GM12878 (cell line): Measurements from ENCODE around the gene C17orf58. TPM values are rescaled to one million over a fixed set of nuclear protein-coding genes. Genes with fewer than 3 reads are reported as not detected.

Experiments used
- ATAC-seq: fragments of 200-7000 bp; cut with Tn5 transposase; 3 replicates; pipeline ENCODE4 v1.9.1; 2020; ENCODE audit warnings: mild to moderate bottlenecking, moderate library complexity
- BruUV-seq: library from RNA; stranded (reverse); fragments of 400-500 nt; replicated peaks from 2 replicates; lab custom pipeline; 2021; lab: Mats Ljungman, UMichigan
- CTCF ChIA-PET: fragments of 300-600 bp; sonication (Branson Sonifier 250); formaldehyde crosslinking; extraction: SDS; loops from one replicate; lab custom pipeline; 2021; ENCODE audit warnings: inconsistent platforms; lab: Yijun Ruan, JAX
- POLR2A ChIA-PET: fragments of 350-600 bp; formaldehyde crosslinking; extraction: SDS; loops from one replicate; lab custom pipeline; 2021; ENCODE audit warnings: inconsistent platforms; lab: Charles Lee
- RAD21 ChIA-PET: fragments of 300-600 bp; sonication (Branson Sonifier 250); formaldehyde crosslinking; loops from one replicate; lab custom pipeline; 2023; ENCODE audit warnings: antibody characterized with exemption; ENCODE audit not compliant: unreplicated experiment; lab: Charles Lee
- SMC1A ChIA-PET: fragments of 300-600 bp; sonication (Branson Sonifier 250); formaldehyde crosslinking; loops from one replicate; lab custom pipeline; 2023; ENCODE audit not compliant: unreplicated experiment, uncharacterized antibody; lab: Charles Lee
- DNase-seq: peaks from one replicate; pipeline ENCODE4 v3.0.0-alpha.2; 2011; ENCODE audit warnings: low read depth, low spot score
- FAIRE-seq: peaks from 3 replicates; lab custom pipeline; 2011; peaks lifted over from hg19 to GRCh38; lab: Jason Lieb, UNC
- H2AFZ ChIP-seq: 2 replicates; pipeline ENCODE4 v1.6.0; 2011; ENCODE audit warnings: low read depth, low read length, control low read depth; ENCODE audit not compliant: control insufficient read depth
- H3K27ac ChIP-seq: 2 replicates; pipeline ENCODE4 v1.5.1; 2011; ENCODE audit warnings: control low read depth; ENCODE audit not compliant: control insufficient read depth, insufficient read depth
- H3K27me3 ChIP-seq, 2 experiments: replicated peaks in 1 of 2; 2 replicates each; pipeline versions ENCODE4 v1.6.0 to v1.6.1; 2011; ENCODE audit warnings: low read length in 1 of 2; ENCODE audit not compliant: control insufficient read depth in 2 of 2, insufficient read depth in 2 of 2
- H3K36me3 ChIP-seq, 2 experiments: 2 replicates each; pipeline ENCODE4 v1.5.1; 2011; ENCODE audit warnings: low read length in 1 of 2; ENCODE audit not compliant: control insufficient read depth in 2 of 2, insufficient read depth in 2 of 2
- H3K4me1 ChIP-seq: 2 replicates; pipeline ENCODE4 v1.6.1; 2011; ENCODE audit warnings: mild to moderate bottlenecking, low read length, moderate library complexity, mixed read lengths; ENCODE audit not compliant: control insufficient read depth, insufficient read depth
- H3K4me2 ChIP-seq: 2 replicates; pipeline ENCODE4 v1.6.0; 2011; ENCODE audit warnings: control low read depth; ENCODE audit not compliant: control insufficient read depth, insufficient read depth
- H3K4me3 ChIP-seq: fragments of 200-600 bp; sonication (generic); 2 replicates; pipeline ENCODE4 v1.5.1; 2016
- H3K79me2 ChIP-seq: 2 replicates; pipeline ENCODE4 v1.6.0; 2011; ENCODE audit warnings: low read length; ENCODE audit not compliant: control insufficient read depth, insufficient read depth
- H3K9ac ChIP-seq: 2 replicates; pipeline ENCODE4 v1.8.0; 2011; ENCODE audit warnings: low read length, control low read depth, mixed read lengths; ENCODE audit not compliant: control insufficient read depth, insufficient read depth
- H3K9me3 ChIP-seq: replicated peaks from 3 replicates; pipeline ENCODE4 v1.5.1; 2011; ENCODE audit warnings: mild to moderate bottlenecking, low read length; ENCODE audit not compliant: control insufficient read depth, insufficient read depth
- H4K20me1 ChIP-seq: 2 replicates; pipeline ENCODE4 v1.6.0; 2011; ENCODE audit not compliant: control insufficient read depth, insufficient read depth
- ATF2 ChIP-seq: IDR thresholded peaks from 2 replicates; pipeline ENCODE4 v1.6.1; 2012; ENCODE audit warnings: low read length, inconsistent platforms
- BHLHE40 ChIP-seq, 2 experiments: fragments of 450-650 bp in 1 of 2; IDR thresholded peaks; 2 replicates each; pipeline ENCODE4 v1.6.1; 2011 to 2017; ENCODE audit warnings: low read depth in 2 of 2, borderline replicate concordance in 1 of 2, improper control_type of control experiment in 1 of 2, low read length in 1 of 2, mild to moderate bottlenecking in 1 of 2
- BMI1 ChIP-seq: fragments of 450-650 bp; IDR thresholded peaks from 2 replicates; pipeline ENCODE4 v1.6.1; 2016; ENCODE audit warnings: mild to moderate bottlenecking, moderate library complexity, borderline replicate concordance
- CREB1 ChIP-seq: IDR thresholded peaks from 2 replicates; pipeline ENCODE4 v1.6.1; 2012; ENCODE audit warnings: low read depth, mild to moderate bottlenecking, inconsistent platforms
- CREM ChIP-seq: IDR thresholded peaks from 2 replicates; pipeline ENCODE4 v1.6.1; 2014; ENCODE audit warnings: antibody characterized with exemption, low read depth
- ETV6 ChIP-seq, 2 experiments: fragments of 450-650 bp in 1 of 2; IDR thresholded peaks in 1 of 2; conservative IDR thresholded peaks in 1 of 2; 2 replicates each; pipeline ENCODE4 v1.6.1; 2014; ENCODE audit warnings: antibody characterized with exemption in 1 of 2, borderline replicate concordance in 1 of 2, low read depth in 1 of 2, mild to moderate bottlenecking in 1 of 2, moderate library complexity in 1 of 2
- FOS ChIP-seq: IDR thresholded peaks from 3 replicates; pipeline ENCODE4 v1.6.1; 2011; ENCODE audit warnings: borderline replicate concordance; ENCODE audit not compliant: insufficient read length; ENCODE audit errors: extremely low read depth
- KAT2A ChIP-seq: conservative IDR thresholded peaks from 2 replicates; pipeline ENCODE4 v1.6.1; 2011; ENCODE audit warnings: low read depth, low read length; ENCODE audit not compliant: control insufficient read depth
- MXI1 ChIP-seq: fragments of 150-350 bp; IDR thresholded peaks from 2 replicates; pipeline ENCODE4 v1.6.1; 2011; ENCODE audit warnings: low read depth, mild to moderate bottlenecking, inconsistent platforms, low read length, improper control_type of control experiment
- NRF1 ChIP-seq: conservative IDR thresholded peaks from 2 replicates; pipeline ENCODE4 v1.6.1; 2011; ENCODE audit warnings: mild to moderate bottlenecking, low read depth, low read length, improper control_type of control experiment
- WGBS: methylation state at CpG from one replicate; pipeline ENCODE4 v1.1.6; 2016; ENCODE audit warnings: low lambda C conversion rate; ENCODE audit not compliant: insufficient replicate concordance, insufficient coverage; ENCODE audit errors: missing lambda C conversion rate; 5-methylcytosine and 5-hydroxymethylcytosine counted together
- in situ Hi-C: fragments of 300-500 bp; cut with MboI; formaldehyde crosslinking; loops from 9 replicates; pipeline ENCODE4 v1.14.3; 2018; ENCODE audit warnings: mixed read lengths
- intact Hi-C: fragments of 100-400 bp; cut with micrococcal nuclease; formaldehyde crosslinking; loops from one replicate; pipeline ENCODE4 v1.14.2; 2022; ENCODE audit not compliant: unreplicated experiment
- polyA plus RNA-seq, 11 experiments: library from polyadenylated mRNA; depleted of rRNA in 4 of 11; unstranded in 6 of 11; stranded (reverse) in 5 of 11; fragments of >200 nt; fragmentation: Nextera tagmentation in 4 of 11; fragmentation: Illumina TruSeq in 1 of 11; extraction: Ambion mirVana in 4 of 11; extraction: Trizol in 1 of 11; gene quantifications; 1 replicate in 1 of 11; 2 replicates in 10 of 11; pipeline versions ENCODE4 v1.2.1 to v1.2.3, GENCODE V29; 2011 to 2016; ENCODE audit warnings: inconsistent platforms in 2 of 11, missing spikeins in 2 of 11, low read depth in 1 of 11
- total RNA-seq, 4 experiments: library from RNA; depleted of rRNA in 3 of 4; stranded (reverse); fragments of >200 nt in 3 of 4; fragmentation: Illumina TruSeq in 1 of 4; extraction: Trizol in 1 of 4; gene quantifications; 2 replicates each; pipeline versions ENCODE4 v1.2.1 to v1.2.3, GENCODE V29; 2013 to 2021
- TF ChIP-seq, protein P1 (sequence below): fragments of 150-350 bp; IDR thresholded peaks from 2 replicates; pipeline ENCODE4 v1.6.1; 2014; ENCODE audit warnings: mild to moderate bottlenecking, low read depth, low read length

Gene C17orf58
- total and polyA plus RNA-seq, 10 of the 15 experiments (the other 5 are each of a cell fraction or from before 2014, with no cell fraction given): 3.3 to 12.3 (median 6.2) TPM

GRCh38 chr17:68015081-68015723 is 18.9 kb upstream of the C17orf58 start:
- ChIA-PET CTCF (interaction anchor here (0.7 kb wide), 1 partner anchor 272 kb away, joined by 3 read pairs; no protein-coding TSS in a partner anchor), POLR2A (interaction anchor here (1.0 kb wide), 1 partner anchor 51 kb away, joined by 3 read pairs; no protein-coding TSS in a partner anchor)
- TF ChIP-seq NRF1 (no peak), MXI1 (no peak), BMI1 (no peak), BHLHE40 (IDR thresholded peaks at IDR 0.05; ENCODE audit: borderline replicate concordance in 1 of 2, low read depth in 2 of 2, low read length in 1 of 2) (no peak), FOS (no peak), CREM (no peak), ATF2 (no peak), KAT2A (no peak), CREB1 (no peak), ETV6 (conservative IDR thresholded peaks at IDR 0.05 in 1 of 2, IDR thresholded peaks at IDR 0.05 in 1 of 2; ENCODE audit: borderline replicate concordance in 1 of 2, low read depth in 1 of 2) (no peak)
- TF ChIP-seq, protein P1, sequence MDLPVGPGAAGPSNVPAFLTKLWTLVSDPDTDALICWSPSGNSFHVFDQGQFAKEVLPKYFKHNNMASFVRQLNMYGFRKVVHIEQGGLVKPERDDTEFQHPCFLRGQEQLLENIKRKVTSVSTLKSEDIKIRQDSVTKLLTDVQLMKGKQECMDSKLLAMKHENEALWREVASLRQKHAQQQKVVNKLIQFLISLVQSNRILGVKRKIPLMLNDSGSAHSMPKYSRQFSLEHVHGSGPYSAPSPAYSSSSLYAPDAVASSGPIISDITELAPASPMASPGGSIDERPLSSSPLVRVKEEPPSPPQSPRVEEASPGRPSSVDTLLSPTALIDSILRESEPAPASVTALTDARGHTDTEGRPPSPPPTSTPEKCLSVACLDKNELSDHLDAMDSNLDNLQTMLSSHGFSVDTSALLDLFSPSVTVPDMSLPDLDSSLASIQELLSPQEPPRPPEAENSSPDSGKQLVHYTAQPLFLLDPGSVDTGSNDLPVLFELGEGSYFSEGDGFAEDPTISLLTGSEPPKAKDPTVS: no peak

More at GRCh38 chr17:68015081-68015723, 18.9 kb upstream of the C17orf58 start:
- no peak for ATAC-seq
- FAIRE-seq: no peak
- Histone ChIP-seq H3K4me2 (no peak overlapping the region), H3K4me3 (no peak overlapping the region), H3K4me1 (no peaks in the 10 kb centered on the region), H3K9me3 (no peaks in the 10 kb centered on the region), H2AFZ (no peak overlapping the region), H3K27me3 (peaks cover 0 to 2% of the 10 kb centered on the region in 2 experiments; a peak in 1 of 4 replicates), H3K9ac (no peak overlapping the region), H3K79me2 (no peaks in the 10 kb centered on the region), H3K27ac (no peak overlapping the region), H4K20me1 (no peaks in the 10 kb centered on the region), H3K36me3 (no peaks in the 10 kb centered on the region)
- WGBS: 35% methylated on average over 11 of the region's 11 CpGs
- BruUV-seq: no TSS peak
- no peak for DNase-seq
- SMC1A ChIA-PET: no interaction called here
- RAD21 ChIA-PET: interaction anchor here (0.5 kb wide), 1 partner anchor 166 kb away, joined by 4 read pairs; no protein-coding TSS in a partner anchor
- intact Hi-C loops (loop anchor here (10.0 kb wide), 1 partner anchor 450 kb away; no protein-coding TSS in a partner anchor), in situ Hi-C loops (no loop called here)
